ENCODE data around the gene IL16. TPM values are rescaled to one million over a fixed set of nuclear protein-coding genes. Genes with fewer than 3 reads are reported as not detected.

IL16 gene
- total RNA-seq, 1 experiment from 2014 or later: 0.81 TPM

- no peaks in the 10 kb centered on the region for H3K9me2 ChIP-seq (ENCODE audit: insufficient read depth)
- no peak overlapping the region for H3K4me3 ChIP-seq (replicated peaks in 1 of 2; ENCODE audit: low read depth in 1 of 2, low read length in 2 of 2)
- no peak overlapping the region for H2AFZ ChIP-seq (ENCODE audit: low read depth, low read length, poor library complexity, severe bottlenecking)
- no peaks in the 10 kb centered on the region for H4K20me1 ChIP-seq (ENCODE audit: insufficient read depth)
- TF ChIP-seq CTCF (IDR thresholded peaks at IDR 0.05 in 2 of 3, conservative IDR thresholded peaks at IDR 0.05 in 1 of 3; ENCODE audit: borderline replicate concordance in 1 of 3, insufficient read depth in 1 of 3, low read depth in 2 of 3, low read length in 2 of 3): no peak
- TF ChIP-seq RAD21 (IDR thresholded peaks at IDR 0.05; ENCODE audit: low read depth): no peak
- TF ChIP-seq SIN3A (IDR thresholded peaks at IDR 0.05; ENCODE audit: low read depth): no peak
- TF ChIP-seq POLR2AphosphoS5 (IDR thresholded peaks at IDR 0.05; ENCODE audit: low read depth, low read length): no peak
- no peak for TF ChIP-seq TCF7L2 (IDR thresholded peaks at IDR 0.05; ENCODE audit: borderline replicate concordance, extremely low read depth, insufficient read depth, insufficient read length)
- no peak for TF ChIP-seq REST (IDR thresholded peaks at IDR 0.05; ENCODE audit: low read depth)
- no peak for TF ChIP-seq ZFX (IDR thresholded peaks at IDR 0.05)
- TF ChIP-seq CBX3 (IDR thresholded peaks at IDR 0.05; ENCODE audit: low read depth): no peak
- TF ChIP-seq SRF (IDR thresholded peaks at IDR 0.05; ENCODE audit: low read depth): no peak
- TF ChIP-seq ZNF274 (IDR thresholded peaks at IDR 0.05; ENCODE audit: low read depth, low read length): no peak
- TF ChIP-seq POLR2A (IDR thresholded peaks at IDR 0.05; ENCODE audit: borderline replicate concordance, extremely low read depth, insufficient read depth, insufficient read length): no peak
- no peak for TF ChIP-seq YY1 (IDR thresholded peaks at IDR 0.05; ENCODE audit: extremely low read depth, insufficient replicate concordance, low read depth, low read length)
- TF ChIP-seq ZBTB33 (IDR thresholded peaks at IDR 0.05; ENCODE audit: extremely low read depth, insufficient replicate concordance, low read length): no peak
- no peak for TF ChIP-seq SP1 (IDR thresholded peaks at IDR 0.05; ENCODE audit: low read depth)
- TF ChIP-seq JUND (IDR thresholded peaks at IDR 0.05): no peak
- TF ChIP-seq FOSL1 (IDR thresholded peaks at IDR 0.05; ENCODE audit: low read depth): no peak
- TF ChIP-seq EZH2 (IDR thresholded peaks at IDR 0.05): no peak
- no peak for TF ChIP-seq MAX (IDR thresholded peaks at IDR 0.05)
- no peak overlapping the region for H3K9ac ChIP-seq (ENCODE audit: low read length)
- no peaks in the 10 kb centered on the region for H3K79me2 ChIP-seq (ENCODE audit: insufficient read depth, low read length)
- no peak overlapping the region for H3K27ac ChIP-seq (ENCODE audit: low read depth, low read length)
- DNase-seq (ENCODE audit: low read depth, low spot score): no peak
- intact Hi-C loops (cut with micrococcal nuclease): no loop called here
- ChIA-PET RAD21 (ENCODE audit: low non-redundant PET in 1 of 2, low total read pairs in 2 of 2, uncharacterized antibody in 2 of 2, unreplicated experiment in 2 of 2) (no interaction called here), CTCF (no interaction called here), POLR2A (no interaction called here)
- H3K4me1 ChIP-seq (ENCODE audit: control insufficient read depth in 1 of 2, insufficient read depth in 2 of 2, low read length in 2 of 2): no peaks in the 10 kb centered on the region
- no peak for ATAC-seq
- BruUV-seq (replicated peaks): no TSS peak
- H3K27me3 ChIP-seq (ENCODE audit: insufficient read depth, low read length): peaks cover 3% of the 10 kb centered on the region; the same call in 1 of the 2 replicates
- no peaks in the 10 kb centered on the region for H3K36me3 ChIP-seq (ENCODE audit: control insufficient read depth in 1 of 2, insufficient read depth in 2 of 2, low read length in 2 of 2)
- H3K9me3 ChIP-seq (ENCODE audit: control insufficient read depth in 1 of 2, insufficient read depth in 1 of 2, low read depth in 1 of 2, low read length in 2 of 2): no peaks in the 10 kb centered on the region
- H3K4me2 ChIP-seq (ENCODE audit: low read length): no peak overlapping the region
These were observed 38.8 kb upstream of the IL16 start for GRCh38 chr15:81157939-81158223.

Measured in HCT116 (cell line).